PC-3 (cell line): ENCODE results near the gene PPP2R3A. TPM values are rescaled to one million over a fixed set of nuclear protein-coding genes. Genes with fewer than 3 reads are reported as not detected.

ENCODE experiments used
- ATAC-seq: fragments of 200-7000 bp; cut with Tn5 transposase; 2 replicates; pipeline ENCODE4 v1.9.1; 2020; ENCODE audit warnings: mild to moderate bottlenecking, moderate library complexity
- BruUV-seq: library from RNA; stranded (reverse); fragments of 400-500 nt; replicated peaks from 2 replicates; lab custom pipeline; 2021; lab: Mats Ljungman, UMichigan
- CTCF ChIA-PET: fragments of 300-600 bp; sonication (Branson Sonifier 250); formaldehyde crosslinking; loops from one replicate; lab custom pipeline; 2022; ENCODE audit warnings: antibody characterized with exemption; lab: Charles Lee
- POLR2A ChIA-PET: fragments of 300-600 bp; sonication (Branson Sonifier 250); formaldehyde crosslinking; loops from one replicate; lab custom pipeline; 2022; ENCODE audit warnings: antibody characterized with exemption; ENCODE audit not compliant: unreplicated experiment; lab: Charles Lee
- DNase-seq: peaks from one replicate; pipeline ENCODE4 v3.0.0-alpha.2; 2015
- H2AFZ ChIP-seq: fragments of 300-600 bp; sonication (generic); 2 replicates; pipeline ENCODE4 v1.6.0; 2016; ENCODE audit warnings: antibody characterized with exemption, low read length
- H3F3A ChIP-seq: fragments of 300-600 bp; sonication (generic); one replicate; pipeline ENCODE4 v1.6.0; 2017; ENCODE audit warnings: antibody characterized with exemption, low read length, control low read depth, mild to moderate bottlenecking; ENCODE audit not compliant: unreplicated experiment
- H3K27ac ChIP-seq: fragments of 300-600 bp; sonication (generic); 2 replicates; pipeline ENCODE4 v1.5.1; 2016; ENCODE audit warnings: mild to moderate bottlenecking, low read length
- H3K27me3 ChIP-seq: fragments of 300-600 bp; sonication (generic); 2 replicates; pipeline ENCODE4 v1.6.1; 2016; ENCODE audit warnings: low read length, mixed read lengths
- H3K36me3 ChIP-seq: fragments of 300-600 bp; sonication (generic); 2 replicates; pipeline ENCODE4 v1.6.1; 2016; ENCODE audit warnings: low read depth, mixed run types, low read length, mixed read lengths
- H3K4me1 ChIP-seq: fragments of 300-600 bp; sonication (generic); 2 replicates; pipeline ENCODE4 v1.5.1; 2016; ENCODE audit warnings: low read length; ENCODE audit not compliant: insufficient read depth
- H3K4me2 ChIP-seq: fragments of 300-600 bp; sonication (generic); 2 replicates; pipeline ENCODE4 v1.6.0; 2016; ENCODE audit warnings: low read length
- H3K4me3 ChIP-seq: fragments of 300-600 bp; sonication (generic); 2 replicates; pipeline ENCODE4 v1.5.1; 2016; ENCODE audit warnings: mild to moderate bottlenecking, low read length, mixed read lengths
- H3K79me2 ChIP-seq: fragments of 300-600 bp; sonication (generic); 2 replicates; pipeline ENCODE4 v1.6.1; 2017; ENCODE audit warnings: low read length, mixed read lengths
- H3K9ac ChIP-seq: fragments of 300-600 bp; sonication (generic); 2 replicates; pipeline ENCODE4 v1.6.0; 2016; ENCODE audit warnings: mild to moderate bottlenecking, low read length
- H3K9me2 ChIP-seq: fragments of 300-600 bp; sonication (generic); replicated peaks from 2 replicates; pipeline ENCODE4 v1.6.1; 2016; ENCODE audit warnings: mixed run types, low read length, mixed read lengths
- H3K9me3 ChIP-seq: fragments of 300-600 bp; sonication (generic); 2 replicates; pipeline ENCODE4 v1.6.1; 2016; ENCODE audit warnings: low read length, mixed read lengths
- H4K20me1 ChIP-seq: fragments of 300-600 bp; sonication (generic); 2 replicates; pipeline ENCODE4 v1.6.1; 2016; ENCODE audit warnings: low read length, mixed read lengths
- CTCF ChIP-seq: fragments of 300-600 bp; sonication (generic); conservative IDR thresholded peaks from 2 replicates; pipeline ENCODE4 v1.5.1; 2017; ENCODE audit warnings: antibody characterized with exemption, low read depth, mild to moderate bottlenecking, low read length
- EZH2 ChIP-seq: fragments of 300-600 bp; sonication (generic); IDR thresholded peaks from one replicate; pipeline ENCODE4 v1.6.1; 2017; ENCODE audit warnings: antibody characterized with exemption, mild to moderate bottlenecking, low read length; ENCODE audit not compliant: unreplicated experiment
- EZH2phosphoT487 ChIP-seq: fragments of 300-600 bp; sonication (generic); IDR thresholded peaks from 2 replicates; pipeline ENCODE4 v1.6.1; 2018; ENCODE audit warnings: mild to moderate bottlenecking, antibody characterized with exemption, low read length, borderline replicate concordance
- intact Hi-C: fragments of 100-400 bp; cut with micrococcal nuclease; formaldehyde crosslinking; loops from 2 replicates; pipeline ENCODE4 v1.9.0; 2023
- total RNA-seq: library from RNA; depleted of rRNA; stranded (reverse); fragments of >200 nt; gene quantifications from 2 replicates; pipeline ENCODE4 v1.2.3, GENCODE V29; 2014

The PPP2R3A gene
- total RNA-seq, 1 experiment from 2014 or later: 12.3 TPM

- Histone ChIP-seq H3K27me3 (no peaks in the 10 kb centered on the region), H3K4me3 (no peak overlapping the region), H3K27ac (no peak overlapping the region), H3K4me2 (no peak overlapping the region), H3K9ac (no peak overlapping the region), H3F3A (no peaks in the 10 kb centered on the region), H4K20me1 (no peaks in the 10 kb centered on the region), H3K9me3 (no peaks in the 10 kb centered on the region), H3K36me3 (no peaks in the 10 kb centered on the region), H3K79me2 (no peaks in the 10 kb centered on the region), H2AFZ (no peak overlapping the region), H3K9me2 (no peaks in the 10 kb centered on the region), H3K4me1 (no peaks in the 10 kb centered on the region)
- no TSS peak for BruUV-seq
- ChIA-PET CTCF (no interaction called here), POLR2A (interaction anchor here (0.6 kb wide), 1 partner anchor 354 kb away, joined by 3 read pairs; no protein-coding TSS in a partner anchor)
- intact Hi-C loops: no loop called here
- TF ChIP-seq EZH2: no peak
- DNase-seq (no peak), ATAC-seq (no peak)
Observed at GRCh38 chr3:136134091-136134490, 168.6 kb downstream of the PPP2R3A start.

GRCh38 chr3:136135039-136135802, 169.7 kb downstream of the PPP2R3A start:
- H3K9ac ChIP-seq: no peak overlapping the region
- H2AFZ ChIP-seq: no peak overlapping the region
- H3K79me2 ChIP-seq: no peaks in the 10 kb centered on the region
- no peak overlapping the region for H3K27ac ChIP-seq
- H4K20me1 ChIP-seq: no peaks in the 10 kb centered on the region
- H3K9me2 ChIP-seq: no peaks in the 10 kb centered on the region
- no peaks in the 10 kb centered on the region for H3K4me1 ChIP-seq
- ATAC-seq (no peak), DNase-seq (no peak)
- ChIA-PET CTCF (no interaction called here), POLR2A (no interaction called here)
- intact Hi-C loops: no loop called here
- no TSS peak for BruUV-seq
- no peaks in the 10 kb centered on the region for H3K36me3 ChIP-seq
- H3K27me3 ChIP-seq: no peaks in the 10 kb centered on the region
- no peaks in the 10 kb centered on the region for H3K9me3 ChIP-seq
- no peaks in the 10 kb centered on the region for H3F3A ChIP-seq
- no peak overlapping the region for H3K4me2 ChIP-seq
- no peak overlapping the region for H3K4me3 ChIP-seq
- no peak for TF ChIP-seq EZH2
- no peak for TF ChIP-seq EZH2phosphoT487
- no peak for TF ChIP-seq CTCF

GRCh38 chr3:136136454-136136853, 170.9 kb downstream of the PPP2R3A start:
- POLR2A ChIA-PET: no interaction called here
- Histone ChIP-seq H3K27ac (no peak overlapping the region), H3F3A (no peaks in the 10 kb centered on the region), H3K36me3 (no peaks in the 10 kb centered on the region), H3K9me3 (no peaks in the 10 kb centered on the region), H3K4me1 (0 out of 2 replicates have a peak, but pooled peaks cover 3% of the 10 kb centered on the region), H3K9ac (no peak overlapping the region), H3K79me2 (no peaks in the 10 kb centered on the region), H3K27me3 (no peaks in the 10 kb centered on the region), H3K4me2 (no peak overlapping the region), H2AFZ (no peak overlapping the region), H4K20me1 (no peaks in the 10 kb centered on the region), H3K9me2 (no peaks in the 10 kb centered on the region), H3K4me3 (no peak overlapping the region)
- DNase-seq: no peak
- BruUV-seq: no TSS peak
- TF ChIP-seq CTCF: no peak
- no peak for TF ChIP-seq EZH2
- no peak for TF ChIP-seq EZH2phosphoT487
- no peak for ATAC-seq
- intact Hi-C loops: no loop called here
- CTCF ChIA-PET: no interaction called here
